ENCODE measurements around the gene ODC1. TPM values are rescaled to one million over a fixed set of nuclear protein-coding genes. Genes with fewer than 3 reads are reported as not detected.
A peak's percentile ranks its signal among the peaks of the same experiment; 100 is the strongest.
"Not testable (repeated sequence)": the region's sequence is repeated elsewhere in the genome, so short reads cannot be mapped to it uniquely, and the experiment has no call there.

The ODC1 gene
- total and polyA plus RNA-seq, 12 donors: 6.4 to 204 (median 23.1) TPM

DNA sequence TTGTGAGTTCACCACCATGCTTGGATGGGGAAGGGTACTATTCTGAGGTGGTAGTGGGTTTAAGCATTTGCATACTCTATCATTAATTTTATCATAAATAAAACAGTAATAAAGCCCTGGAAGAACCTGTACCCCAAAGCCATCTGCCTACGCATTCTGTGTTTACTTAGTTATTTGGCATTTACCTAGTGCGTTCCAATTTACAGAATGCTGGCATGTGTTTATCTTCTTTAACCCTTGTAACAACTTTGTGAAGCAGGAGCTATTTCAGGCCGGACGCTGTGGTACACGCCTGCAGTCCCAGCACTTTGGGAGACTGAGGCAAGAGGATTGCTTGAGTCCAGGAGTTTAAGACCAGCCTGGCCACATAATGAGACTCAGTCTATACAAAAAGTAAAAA, 17.8 kb upstream of the ODC1 start:
- WGBS, 4 donors: 90 to 95% (median 93%) methylated on average over 5 of the region's 5 CpGs
- H3K27me3 ChIP-seq: no peaks in the 10 kb centered on the region
- no peak for TF ChIP-seq POLR2A (IDR thresholded peaks at IDR 0.05)
- no peak for TF ChIP-seq CTCF (IDR thresholded peaks at IDR 0.05)
- H3K4me1 ChIP-seq (replicated peaks in 1 of 2): no peaks in the 10 kb centered on the region
- no peaks in the 10 kb centered on the region for H3K9me3 ChIP-seq (replicated peaks in 1 of 3)
- H3K4me3 ChIP-seq: no peak overlapping the region
- no peaks in the 10 kb centered on the region for H3K36me3 ChIP-seq (replicated peaks in 1 of 2)
- intact Hi-C loops (cut with DNase I): no loop called here
- no peak overlapping the region for H3K27ac ChIP-seq
- DNase-seq: no peak

DNA sequence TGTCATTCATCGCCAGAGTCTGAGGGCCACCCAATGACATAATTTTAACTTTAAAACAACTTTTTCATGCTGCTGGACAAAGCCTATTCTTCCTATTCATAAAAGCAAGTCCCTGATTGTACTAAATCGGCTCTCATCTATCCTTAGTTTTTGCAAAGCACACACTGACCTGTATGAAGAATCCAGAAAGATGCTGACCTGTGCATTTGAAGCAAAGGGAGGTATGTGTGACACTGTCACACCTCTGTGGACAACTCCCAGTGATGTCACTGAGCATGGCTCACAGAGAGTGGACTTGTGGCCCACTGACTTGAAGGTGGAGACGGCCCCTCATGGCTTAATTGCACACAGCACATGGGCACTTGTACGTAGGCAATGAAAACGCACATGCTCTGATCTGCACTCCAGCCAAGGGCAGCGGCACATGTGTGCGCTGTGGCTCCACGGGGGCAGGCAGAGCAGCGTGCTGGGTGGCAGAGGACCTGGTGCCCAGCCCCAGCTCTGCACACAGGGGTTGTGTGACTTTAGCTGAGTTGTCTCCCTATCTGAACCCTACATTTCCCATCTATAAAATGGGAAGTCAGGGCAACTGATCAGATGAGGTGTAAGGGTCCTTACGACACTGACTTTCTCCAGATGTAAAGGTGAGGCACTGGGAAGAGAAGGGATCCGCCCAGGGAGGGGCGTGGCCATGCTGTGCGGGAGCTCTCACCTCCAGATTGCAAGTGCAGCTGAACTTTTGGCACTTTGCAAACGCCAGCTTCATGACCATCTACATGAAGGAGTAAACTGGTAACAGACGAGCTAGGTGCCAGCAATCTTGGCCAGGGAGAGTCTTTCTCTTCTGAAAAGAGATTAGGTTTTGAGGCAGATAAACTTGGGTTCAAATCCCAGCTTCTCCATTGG, 14.3 kb upstream of the ODC1 start:
- intact Hi-C loops (cut with DNase I): no loop called here
- peaks cover 4% of the 10 kb centered on the region for H3K27me3 ChIP-seq
- H3K36me3 ChIP-seq (replicated peaks in 1 of 2): no peaks in the 10 kb centered on the region
- peaks cover 0 to 4% of the 10 kb centered on the region in 2 donors for H3K4me1 ChIP-seq (replicated peaks in 1 of 2)
- 58 to 63% (median 60%) methylated on average over 14 to 15 of the region's 15 CpGs for WGBS, 4 donors
- no peak overlapping the region for H3K4me3 ChIP-seq
- H3K27ac ChIP-seq: no peak overlapping the region
- DNase-seq: peak in 1 of 7 donors; percentile 1
- no peak for TF ChIP-seq CTCF (IDR thresholded peaks at IDR 0.05)
- no peak for TF ChIP-seq POLR2A (IDR thresholded peaks at IDR 0.05)
- no peaks in the 10 kb centered on the region for H3K9me3 ChIP-seq (replicated peaks in 1 of 3)

GRCh38 chr2:10460366-10460796, 12.3 kb upstream of the ODC1 start:
- H3K27me3 ChIP-seq: peaks cover 4% of the 10 kb centered on the region
- peaks cover 0 to 4% of the 10 kb centered on the region in 2 donors for H3K4me1 ChIP-seq (replicated peaks in 1 of 2)
- WGBS, 4 donors: 80 to 83% (median 81%) methylated on average over 17 of the region's 17 CpGs
- TF ChIP-seq CTCF (IDR thresholded peaks at IDR 0.05): no peak
- TF ChIP-seq POLR2A (IDR thresholded peaks at IDR 0.05): no peak
- H3K36me3 ChIP-seq (replicated peaks in 1 of 2): no peaks in the 10 kb centered on the region
- no peak overlapping the region for H3K4me3 ChIP-seq
- intact Hi-C loops (cut with DNase I): no loop called here
- H3K27ac ChIP-seq: no peak overlapping the region
- no peaks in the 10 kb centered on the region for H3K9me3 ChIP-seq (replicated peaks in 1 of 3)
- no peak for DNase-seq

DNA sequence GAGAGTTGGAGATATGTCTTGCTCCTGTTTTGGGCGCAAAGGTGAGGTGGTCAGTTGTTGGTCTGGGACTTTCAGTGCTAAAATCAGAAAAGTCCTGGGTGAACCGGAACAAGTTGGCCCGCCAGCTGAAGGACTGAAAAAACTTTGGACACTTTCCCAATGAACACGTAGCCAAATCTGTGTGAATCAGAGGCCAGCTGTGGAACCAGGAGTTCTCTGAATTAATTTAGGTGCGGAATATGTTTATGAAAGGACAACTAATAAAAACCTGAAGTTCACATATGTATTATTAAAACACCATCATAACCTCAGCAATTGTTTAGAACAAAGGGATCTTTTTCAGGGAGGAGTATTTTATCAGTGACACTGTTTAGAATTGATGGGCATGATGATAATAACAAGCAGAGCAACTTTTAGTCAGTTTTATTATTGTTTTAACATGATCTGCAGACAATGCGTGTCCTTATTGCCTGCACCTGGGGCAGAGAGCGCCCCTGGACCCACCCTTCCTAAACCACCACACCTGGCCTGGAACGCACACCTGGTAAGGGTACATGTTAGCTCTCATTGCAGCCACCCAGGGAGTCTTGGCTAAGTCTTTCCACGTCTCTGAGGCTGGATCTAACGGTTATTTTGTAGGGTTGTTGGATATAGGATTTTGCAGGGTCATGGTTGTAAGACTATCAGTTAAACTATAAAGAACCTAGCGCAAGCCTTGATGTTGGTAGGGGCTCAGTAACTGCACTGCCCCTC, 9.9 kb upstream of the ODC1 start:
- Histone ChIP-seq H3K27me3 (peaks cover 4% of the 10 kb centered on the region), H3K4me1 (replicated peaks in 1 of 2) (peaks cover 0 to 4% of the 10 kb centered on the region in 2 donors), H3K27ac (no peak overlapping the region), H3K9me3 (replicated peaks in 1 of 3) (no peaks in the 10 kb centered on the region), H3K4me3 (no peak overlapping the region), H3K36me3 (replicated peaks in 1 of 2) (no peaks in the 10 kb centered on the region)
- WGBS, 4 donors: 51 to 59% (median 54%) methylated on average over 11 of the region's 11 CpGs
- peak; percentile 28 to 66 (median 55) for DNase-seq
- intact Hi-C loops (cut with DNase I): no loop called here
- TF ChIP-seq CTCF (IDR thresholded peaks at IDR 0.05): no peak
- TF ChIP-seq POLR2A (IDR thresholded peaks at IDR 0.05): no peak

GRCh38 chr2:10457195-10457594, 9.1 kb upstream of the ODC1 start:
- H3K27ac ChIP-seq; H3K9me3 ChIP-seq (replicated peaks in 1 of 3); H3K4me1 ChIP-seq (replicated peaks in 1 of 2); H3K27me3 ChIP-seq; intact Hi-C loops (cut with DNase I); H3K4me3 ChIP-seq; H3K36me3 ChIP-seq (replicated peaks in 1 of 2); DNase-seq: not testable (repeated sequence)
- 77 to 92% (median 84%) methylated on average over 3 of the region's 3 CpGs for WGBS, 4 donors
